ENCODE data around the gene CNDP1. TPM values are rescaled to one million over a fixed set of nuclear protein-coding genes. Genes with fewer than 3 reads are reported as not detected.

The CNDP1 gene
- polyA plus RNA-seq, 1 of the 3 experiments (the other 2 are of a cell fraction): not detected

DNA sequence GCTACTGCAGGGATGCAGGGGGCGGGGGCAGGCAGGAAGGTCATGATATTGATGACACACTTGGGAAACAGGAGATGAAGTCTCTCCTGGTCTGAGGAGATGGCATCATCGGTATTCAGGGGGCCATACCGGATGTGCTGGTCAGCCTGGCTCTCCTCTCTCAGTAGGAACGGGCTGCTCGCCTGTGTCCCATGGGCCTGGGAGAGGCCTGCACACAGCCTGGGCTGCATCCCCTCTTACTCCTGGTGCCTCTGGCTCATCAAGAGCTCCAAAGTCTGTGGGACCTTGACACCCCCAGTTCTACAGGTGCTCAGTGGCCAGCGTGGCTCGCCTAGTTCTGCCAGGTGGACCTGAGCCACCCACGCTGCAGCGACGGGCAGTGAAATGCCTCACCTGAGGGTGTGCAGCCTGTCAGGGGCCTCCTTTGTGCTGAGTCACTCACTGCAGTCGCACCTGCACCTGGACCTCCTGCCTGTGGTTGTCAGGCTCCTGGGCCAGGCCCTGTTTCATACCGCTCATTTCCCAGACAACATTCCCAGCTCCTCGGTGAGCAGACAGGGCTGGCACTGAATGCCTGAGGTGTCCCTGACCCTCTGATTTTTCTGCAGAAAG lies 18.6 kb upstream of the CNDP1 start:
- H3K9ac ChIP-seq: no peak overlapping the region
- no peaks in the 10 kb centered on the region for H3K9me3 ChIP-seq
- no peaks in the 10 kb centered on the region for H3K79me2 ChIP-seq (ENCODE audit: insufficient read depth)
- H3K4me2 ChIP-seq: no peak overlapping the region
- H2AFZ ChIP-seq (ENCODE audit: low read depth): no peak overlapping the region
- H3K4me1 ChIP-seq (ENCODE audit: control insufficient read depth in 1 of 2, insufficient read depth in 2 of 2, low read depth in 1 of 2, low read length in 1 of 2): no peaks in the 10 kb centered on the region
- no peaks in the 10 kb centered on the region for H3F3A ChIP-seq (replicated peaks; ENCODE audit: insufficient read depth)
- no peaks in the 10 kb centered on the region for H4K20me1 ChIP-seq (ENCODE audit: insufficient read depth)
- no peaks in the 10 kb centered on the region for H3K27me3 ChIP-seq (ENCODE audit: insufficient read depth)
- H3K27ac ChIP-seq (ENCODE audit: low read depth in 2 of 2, low read length in 1 of 2): no peak overlapping the region
- POLR2A ChIA-PET: no interaction called here
- 96% methylated on average over 5 of the region's 13 CpGs for WGBS (ENCODE audit: low lambda C conversion rate)
- no peaks in the 10 kb centered on the region for H3K9me2 ChIP-seq
- no peak overlapping the region for H3K4me3 ChIP-seq (ENCODE audit: low read depth in 2 of 2, low read length in 1 of 2)
- no peak for DNase-seq
- H3K36me3 ChIP-seq (replicated peaks in 1 of 2; ENCODE audit: control insufficient read depth in 1 of 2, insufficient read depth in 2 of 2, low read length in 1 of 2): peaks cover 10 to 68% of the 10 kb centered on the region in 2 experiments
- TF ChIP-seq RXRA (IDR thresholded peaks at IDR 0.05; ENCODE audit: borderline replicate concordance, low read depth): no peak
- no peak for TF ChIP-seq YY1 (IDR thresholded peaks at IDR 0.05; ENCODE audit: low read depth)
- TF ChIP-seq RFX5 (IDR thresholded peaks at IDR 0.05; ENCODE audit: low read length): no peak
- no peak for TF ChIP-seq EZH2phosphoT487 (IDR thresholded peaks at IDR 0.05; ENCODE audit: borderline replicate concordance, low read depth)
- TF ChIP-seq FOXM1 (IDR thresholded peaks at IDR 0.05; ENCODE audit: low read depth): no peak
- TF ChIP-seq REST (IDR thresholded peaks at IDR 0.05; ENCODE audit: low read depth, low read length): no peak
- no peak for TF ChIP-seq POLR2AphosphoS5 (IDR thresholded peaks at IDR 0.05; ENCODE audit: low read depth, low read length)
- no peak for TF ChIP-seq CHD2 (IDR thresholded peaks at IDR 0.05; ENCODE audit: low read length, partially characterized antibody)
- TF ChIP-seq GATA2 (CRISPR knock-in tag; IDR thresholded peaks at IDR 0.05): no peak
- no peak for TF ChIP-seq USF2 (IDR thresholded peaks at IDR 0.05; ENCODE audit: borderline replicate concordance, low read depth, low read length)
- no peak for TF ChIP-seq TEAD4 (IDR thresholded peaks at IDR 0.05; ENCODE audit: borderline replicate concordance, insufficient read depth)
- TF ChIP-seq MXI1 (IDR thresholded peaks at IDR 0.05; ENCODE audit: low read depth, low read length): no peak
- no peak for TF ChIP-seq NFIC (IDR thresholded peaks at IDR 0.05; ENCODE audit: borderline replicate concordance)
- TF ChIP-seq NRF1 (IDR thresholded peaks at IDR 0.05; ENCODE audit: low read depth, low read length): no peak
- CTCF ChIA-PET: no interaction called here
